Activated CD4-positive, alpha-beta T cell treated with anti-CD3 and anti-CD28 coated beads, Interleukin-2, amount 50 U/mL, for 4 hours (primary cell): Measurements from ENCODE around the gene AAK1.
"Not testable (repeated sequence)": the region's sequence is repeated elsewhere in the genome, so short reads cannot be mapped to it uniquely, and the experiment has no call there.

ENCODE experiments used
- DNase-seq, 2 experiments: peaks; one replicate each; pipeline ENCODE4 v3.0.0-alpha.2; 2020

AAK1 gene

GRCh38 chr2:69624131-69624530 is 19.4 kb downstream of the AAK1 start:
- no peak for DNase-seq

- DNase-seq = no peak
These were observed 20.3 kb downstream of the AAK1 start for GRCh38 chr2:69623236-69623635.

GRCh38 chr2:69622805-69623204 is 20.7 kb downstream of the AAK1 start:
- not testable (repeated sequence) for DNase-seq

GRCh38 chr2:69622017-69622540 is 21.5 kb downstream of the AAK1 start:
- DNase-seq = not testable (repeated sequence)

- no peak for DNase-seq
These were observed 22.1 kb downstream of the AAK1 start for GRCh38 chr2:69621440-69621839.

- no peak for DNase-seq
These were observed 22.7 kb downstream of the AAK1 start for GRCh38 chr2:69620870-69621269.

GRCh38 chr2:69619725-69620124 is 23.8 kb downstream of the AAK1 start:
- DNase-seq = no peak

- DNase-seq = no peak
These were observed 25.2 kb downstream of the AAK1 start for GRCh38 chr2:69618362-69618761.

- no peak for DNase-seq
These were observed 25.8 kb downstream of the AAK1 start for GRCh38 chr2:69617744-69618143.

GRCh38 chr2:69616755-69617154 is 26.8 kb downstream of the AAK1 start:
- DNase-seq = peak; percentile 40 to 41

- no peak for DNase-seq
These were observed 27.6 kb downstream of the AAK1 start for GRCh38 chr2:69615969-69616368.

- DNase-seq = no peak
These were observed 28.4 kb downstream of the AAK1 start for GRCh38 chr2:69615078-69615625.

- no peak for DNase-seq
These were observed 30.8 kb downstream of the AAK1 start for GRCh38 chr2:69612707-69613106.

GRCh38 chr2:69612200-69612599 is 31.3 kb downstream of the AAK1 start:
- no peak for DNase-seq

- DNase-seq = no peak
These were observed 35.4 kb downstream of the AAK1 start for GRCh38 chr2:69608109-69608508.

GRCh38 chr2:69606771-69607170 is 36.8 kb downstream of the AAK1 start:
- not testable (repeated sequence) for DNase-seq

GRCh38 chr2:69605284-69605683 is 38.3 kb downstream of the AAK1 start:
- DNase-seq = no peak

GRCh38 chr2:69604836-69605235 is 38.7 kb downstream of the AAK1 start:
- no peak for DNase-seq

- no peak for DNase-seq
These were observed 39.4 kb downstream of the AAK1 start for GRCh38 chr2:69604026-69604678.

- no peak for DNase-seq
These were observed 40.3 kb downstream of the AAK1 start for GRCh38 chr2:69603146-69603743.

GRCh38 chr2:69601179-69601612 is 42.3 kb downstream of the AAK1 start:
- DNase-seq = no peak

- DNase-seq = no peak
These were observed 43.1 kb downstream of the AAK1 start for GRCh38 chr2:69600425-69600824.

GRCh38 chr2:69597843-69598610 is 45.5 kb downstream of the AAK1 start:
- DNase-seq = no peak

GRCh38 chr2:69597105-69597504 is 46.4 kb downstream of the AAK1 start:
- DNase-seq = no peak
